GM18519 (cell line): ENCODE measurements around the gene NASP.

Experiments
- ATAC-seq: cut with Tn5 transposase; IDR thresholded peaks from one replicate; pipeline ENCODE4 v1.9.1; 2021; ENCODE audit warnings: mild to moderate bottlenecking, moderate library complexity; ENCODE audit not compliant: unreplicated experiment, low FRiP score

Gene NASP

DNA sequence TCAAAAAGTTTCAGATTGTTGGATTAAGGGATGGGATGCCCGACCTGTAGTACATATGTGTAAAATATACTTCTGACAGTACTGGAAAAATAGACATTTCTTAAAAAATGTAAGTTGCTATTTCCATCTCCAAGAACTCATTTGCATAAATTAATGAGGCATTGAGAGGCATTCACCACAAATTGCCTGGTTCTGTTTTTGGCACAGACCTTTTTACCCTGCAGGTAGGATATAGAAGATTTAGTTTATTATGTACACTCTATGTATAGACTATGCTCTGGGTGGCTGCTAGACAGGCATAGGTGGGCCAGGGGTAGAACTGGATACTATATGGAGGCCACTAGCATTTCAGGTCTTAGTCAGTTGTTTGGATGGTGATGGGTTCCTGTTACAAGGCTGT is 32.0 kb downstream of the NASP start:
- no peak for ATAC-seq

DNA sequence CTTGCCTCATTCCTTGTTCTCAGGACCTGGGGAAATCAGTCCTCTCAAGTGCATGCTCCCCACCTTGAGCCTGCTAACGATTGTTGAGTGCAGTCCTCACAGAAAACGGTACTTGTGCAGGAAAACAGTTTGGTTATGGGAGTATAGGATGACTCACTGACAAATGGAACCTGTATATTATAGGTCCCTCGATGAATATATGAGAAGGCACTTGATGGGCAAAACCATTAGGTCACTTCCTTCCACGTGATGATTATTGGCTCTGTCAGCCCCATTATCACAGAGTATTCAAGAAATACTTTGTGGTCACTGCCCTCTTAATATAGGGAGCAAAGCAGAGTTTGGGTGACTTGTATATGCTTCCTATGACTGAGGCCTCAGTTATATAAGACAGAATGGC is 33.8 kb downstream of the NASP start:
- no peak for ATAC-seq

DNA sequence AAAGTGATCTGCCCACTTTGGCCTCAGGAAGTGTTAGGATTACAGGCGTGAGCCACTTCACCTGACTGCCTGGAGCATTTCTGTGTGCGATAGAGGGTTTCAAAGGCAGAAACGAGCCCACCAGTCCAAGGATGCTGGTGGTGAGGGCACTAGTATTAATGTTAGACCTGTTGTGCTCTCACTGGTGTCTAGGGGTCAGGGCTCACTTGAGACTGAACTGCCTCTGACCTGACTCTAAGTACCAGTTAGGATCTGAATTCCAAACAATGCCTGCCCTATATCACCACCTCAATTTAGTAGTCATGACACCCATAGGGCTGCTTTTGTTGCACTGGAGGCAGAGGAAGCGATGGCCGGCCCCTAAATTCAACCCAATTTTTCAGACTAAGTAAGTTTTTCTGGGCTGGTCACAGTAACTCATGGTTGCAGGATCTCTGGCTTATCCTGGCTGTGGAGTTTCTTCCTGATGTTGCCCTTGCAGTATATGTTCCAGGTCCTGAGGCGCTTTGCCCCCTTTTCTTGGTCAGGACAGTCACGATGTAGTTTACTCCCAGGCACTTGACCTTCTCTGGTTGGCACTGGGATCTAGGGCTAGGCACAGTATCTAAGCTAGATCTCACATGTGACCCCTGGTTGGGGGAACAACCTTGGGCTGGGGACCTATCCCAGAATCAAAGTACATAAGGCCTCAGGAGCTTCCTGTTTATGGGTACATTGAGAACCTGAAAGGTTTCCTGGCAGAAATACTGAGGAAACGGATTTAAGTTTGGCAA is 35.5 kb downstream of the NASP start:
- no peak for ATAC-seq

DNA sequence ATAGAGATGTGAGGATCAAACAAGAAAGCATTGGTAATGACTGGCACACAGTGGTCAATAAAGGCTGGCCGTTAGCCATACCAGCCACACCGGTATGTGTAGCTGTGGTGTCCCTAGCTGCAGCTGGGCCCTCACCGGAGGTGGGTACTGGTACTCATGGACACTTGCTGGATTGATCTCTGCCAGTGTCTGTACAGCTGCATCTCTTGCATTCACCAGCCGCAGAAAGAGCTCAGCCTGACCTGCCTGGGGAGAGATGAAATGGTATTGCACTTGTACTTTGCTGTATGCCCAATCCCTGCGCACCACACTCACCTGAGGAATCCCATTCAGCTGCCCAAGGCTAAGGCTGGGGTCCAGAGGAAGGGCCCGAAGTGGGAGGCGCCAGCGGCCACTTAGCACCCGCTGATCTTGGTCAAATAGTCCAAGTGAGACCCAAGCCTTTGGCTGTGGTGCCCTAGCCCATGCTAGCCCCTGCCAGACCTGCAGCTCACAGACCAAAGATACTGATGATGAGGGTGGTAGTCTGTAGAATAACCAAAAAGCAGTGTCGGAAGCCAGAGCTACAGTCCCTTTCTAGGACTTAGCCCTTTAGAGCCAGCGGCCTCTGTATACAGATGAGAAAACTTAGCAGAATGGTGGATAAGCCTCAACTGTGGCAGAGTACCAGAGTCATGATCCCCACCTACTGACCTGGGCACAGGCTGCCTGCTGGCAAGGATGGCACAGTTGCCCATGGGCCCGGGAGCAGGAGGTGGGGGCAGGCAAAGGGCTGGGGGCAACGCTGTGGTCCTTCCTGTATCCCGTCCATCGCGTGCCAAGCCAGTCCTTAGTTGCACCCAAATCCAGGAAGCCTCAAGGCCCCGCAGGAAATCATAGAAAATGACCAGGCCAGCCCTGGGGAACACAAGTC is 37.0 kb downstream of the NASP start:
- no peak for ATAC-seq

DNA sequence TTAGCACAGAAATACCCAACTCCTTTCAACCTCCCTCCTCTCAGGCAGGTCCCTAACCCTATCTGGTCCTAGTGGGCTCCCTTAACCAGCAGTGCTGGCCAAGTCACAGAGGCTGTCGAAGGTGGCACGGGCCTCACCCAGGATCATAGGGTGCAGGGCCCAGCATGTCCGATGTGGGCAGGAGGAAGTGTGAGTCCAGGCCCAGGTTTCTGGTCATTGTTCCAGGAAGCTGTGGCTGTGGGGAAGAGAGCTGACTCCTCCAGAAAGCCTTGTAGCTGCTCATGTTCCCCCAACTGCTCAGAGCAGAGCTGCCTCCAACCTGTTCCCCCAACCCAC is 37.6 kb downstream of the NASP start:
- ATAC-seq = no peak

DNA sequence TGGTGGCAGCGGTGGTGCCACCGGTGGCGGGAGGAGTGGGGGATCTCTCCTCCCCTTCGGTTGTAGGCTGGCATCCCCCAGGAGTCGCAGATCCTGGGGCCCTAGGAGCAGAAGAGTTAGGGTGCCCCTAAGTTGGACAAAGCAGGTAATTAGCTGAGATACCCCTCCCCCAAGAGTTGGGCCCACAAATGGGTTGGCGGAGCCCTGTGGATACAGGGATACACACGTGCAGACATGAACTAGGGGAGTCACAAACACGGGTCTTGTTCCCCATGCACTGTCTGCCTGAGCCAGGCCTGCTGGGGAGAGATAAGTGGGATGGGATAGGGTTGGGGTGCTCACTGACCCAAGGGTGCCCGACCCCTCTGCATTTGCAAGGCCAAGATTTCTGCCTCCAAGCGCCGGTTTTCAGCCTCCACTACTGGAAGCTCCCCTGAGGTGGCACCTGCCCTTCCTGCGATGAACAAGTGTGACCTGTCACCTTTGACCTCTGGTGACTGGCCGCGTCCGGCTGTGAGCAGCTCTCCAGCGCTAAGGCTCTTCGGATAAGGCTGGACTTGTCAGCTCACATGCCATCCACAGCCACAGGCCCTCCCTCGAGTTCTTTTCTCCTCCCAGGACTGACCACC is 38.2 kb downstream of the NASP start:
- ATAC-seq = no peak

DNA sequence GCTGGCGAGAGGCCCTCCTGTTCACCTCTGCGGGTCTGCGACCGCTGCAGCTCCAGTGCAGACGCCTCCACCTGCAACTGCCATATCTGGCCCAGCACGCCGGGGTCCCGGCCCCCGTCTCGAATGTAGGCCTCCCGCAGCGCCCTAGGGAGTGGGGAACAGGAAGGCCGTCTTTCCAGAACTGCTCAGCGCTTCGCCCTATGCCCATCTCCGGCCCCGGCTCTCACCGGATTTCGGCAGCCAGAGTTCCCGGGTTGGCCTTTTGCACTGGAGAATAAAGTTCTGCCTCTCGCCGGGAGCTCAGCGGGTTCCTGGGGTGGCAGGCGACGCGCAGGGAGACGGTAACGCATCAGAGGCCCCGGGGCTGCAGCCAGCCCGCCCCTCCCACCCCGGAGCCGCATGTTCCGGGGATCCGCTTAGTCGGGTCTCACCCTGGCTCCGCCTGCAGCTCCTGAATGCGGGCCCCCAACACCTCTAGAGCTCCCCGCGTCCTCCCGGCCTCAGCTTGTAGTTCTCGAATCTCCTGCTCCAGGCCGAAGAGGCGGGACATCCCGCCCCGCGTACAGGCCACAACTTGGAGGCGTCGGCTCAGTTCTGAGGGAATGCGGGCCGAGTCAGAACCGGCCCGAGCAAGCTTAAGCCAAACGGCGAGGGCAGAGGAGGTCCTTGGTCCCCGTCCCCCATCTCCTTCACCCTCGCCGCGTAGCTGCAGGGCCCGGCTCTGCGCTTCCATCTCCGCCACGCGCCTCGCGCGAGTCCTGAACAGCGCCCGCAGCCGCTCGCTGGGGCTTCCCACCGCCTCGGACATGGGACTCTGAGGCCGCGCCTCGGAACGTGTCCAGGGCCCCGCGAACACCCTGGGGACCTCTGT is 38.9 kb downstream of the NASP start:
- ATAC-seq = no peak

DNA sequence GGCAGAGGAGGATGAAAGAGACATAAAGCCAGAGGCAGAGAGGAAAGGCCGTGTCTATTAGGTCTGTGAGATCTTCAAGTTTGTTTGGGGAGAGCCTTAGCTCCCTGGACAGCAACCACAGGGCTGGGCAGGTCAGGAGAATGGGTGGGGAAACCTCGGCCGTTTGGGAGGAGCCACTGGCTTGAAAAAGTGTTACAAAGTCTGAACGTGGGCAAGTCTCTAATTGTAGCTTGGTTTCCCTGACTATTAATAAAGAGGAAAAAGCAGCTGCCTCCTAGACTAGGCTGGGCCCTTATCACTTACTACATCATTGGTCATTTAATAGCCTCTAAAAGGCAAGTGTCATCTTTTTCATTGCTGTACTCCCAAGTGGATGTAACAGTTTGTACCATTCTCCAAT is 40.1 kb downstream of the NASP start, which contains the start of gene CCDC17:
CCDC17 (minus strand) TSS at position 83 of the 400 bp plus-strand sequence. CDS start 145 bp downstream, outside the sequence.
- no peak for ATAC-seq

DNA sequence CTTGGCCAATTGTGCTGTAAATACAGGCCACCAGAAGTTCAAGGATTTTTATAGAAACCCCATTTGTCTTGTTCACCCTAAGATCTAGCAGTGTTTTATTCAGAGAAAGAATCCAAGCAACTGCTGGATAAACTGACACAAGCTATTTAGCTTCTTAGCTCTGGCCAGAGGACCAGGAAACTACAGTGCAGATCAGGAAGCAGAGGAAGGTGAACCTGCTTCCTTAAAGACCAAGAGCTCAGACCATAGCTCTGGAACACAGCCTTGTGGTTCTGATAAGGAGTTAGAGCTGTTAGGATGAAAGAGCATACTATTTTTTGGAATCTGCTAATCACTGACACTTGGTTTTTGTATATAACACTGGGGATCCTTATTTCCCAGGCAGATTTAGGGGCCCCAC is 45.2 kb downstream of the NASP start:
- no peak for ATAC-seq

DNA sequence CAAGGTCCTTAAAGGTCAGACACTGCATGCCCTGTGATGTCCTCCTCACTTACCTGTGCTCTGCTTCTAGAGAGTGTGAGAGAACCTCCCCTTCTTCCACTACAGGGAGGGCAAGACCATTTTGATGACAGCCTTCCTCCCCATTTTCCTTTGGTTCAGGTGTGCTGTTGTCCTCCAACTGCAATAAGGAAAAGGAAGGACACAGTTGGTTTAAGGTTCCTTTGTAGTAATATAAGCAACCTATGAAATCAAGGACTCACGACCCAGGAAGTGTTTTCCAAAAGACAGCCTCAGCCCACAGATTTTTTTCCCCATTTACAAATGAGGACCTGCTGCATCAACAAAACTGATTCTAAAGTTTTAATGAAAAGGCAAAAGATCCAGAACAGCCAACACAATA is 46.6 kb downstream of the NASP start:
- no peak for ATAC-seq

DNA sequence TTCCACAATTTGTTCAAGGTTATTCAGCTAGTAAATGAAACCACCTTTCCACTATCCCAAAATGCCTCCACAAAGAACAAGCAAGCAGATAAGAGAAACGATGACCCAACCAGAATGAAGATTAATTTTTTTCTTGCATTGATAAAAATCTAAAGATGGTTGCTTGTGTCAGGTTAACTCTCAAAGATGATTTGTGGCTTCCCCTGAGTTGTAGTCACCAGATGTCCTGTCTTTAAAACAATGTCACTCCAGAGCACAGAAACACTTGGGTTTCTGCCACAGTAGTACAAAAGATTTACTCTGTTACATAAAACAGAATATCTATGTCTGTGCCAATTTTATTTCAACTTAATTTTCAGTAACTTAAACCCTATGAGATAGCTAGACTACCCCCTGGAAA is 51.4 kb downstream of the NASP start:
- ATAC-seq = no peak

DNA sequence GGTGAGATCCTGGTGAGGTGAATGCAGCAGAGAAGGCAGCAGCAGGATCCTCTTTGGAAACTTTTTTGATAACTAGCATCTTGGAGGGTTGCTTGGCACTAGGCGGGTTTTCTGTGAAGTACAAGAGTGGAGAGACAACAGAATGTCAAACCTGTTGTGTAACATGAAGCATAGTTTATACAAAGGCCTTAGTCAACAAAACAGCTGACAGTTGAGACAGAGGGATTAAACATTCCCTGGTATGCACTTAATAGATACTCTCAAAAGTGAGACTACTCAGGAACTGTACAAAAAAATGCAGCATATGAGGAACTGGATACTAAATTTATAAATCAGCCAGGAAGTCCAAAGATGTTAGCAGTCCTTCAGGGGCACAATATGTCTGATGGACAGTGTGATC is 56.5 kb downstream of the NASP start:
- no peak for ATAC-seq

DNA sequence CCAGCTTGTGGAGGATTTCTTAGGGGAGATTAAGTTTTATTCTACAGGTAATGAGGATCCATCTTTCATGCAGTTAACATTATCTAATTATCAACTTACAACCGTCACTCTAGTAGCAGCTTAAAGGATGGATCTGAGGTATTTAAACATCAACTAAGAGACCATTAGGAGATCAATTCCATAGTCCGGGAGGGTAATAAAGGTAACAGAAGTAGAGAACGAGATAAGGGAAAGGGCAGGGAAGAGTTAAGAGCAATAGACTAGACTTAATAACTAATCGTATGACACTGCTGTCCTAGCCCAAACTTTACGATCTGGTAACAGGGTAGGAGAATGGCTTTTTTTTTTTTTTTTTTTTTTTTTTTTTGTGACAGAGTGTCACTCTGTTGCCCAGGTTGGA is 59.5 kb downstream of the NASP start:
- ATAC-seq = no peak

DNA sequence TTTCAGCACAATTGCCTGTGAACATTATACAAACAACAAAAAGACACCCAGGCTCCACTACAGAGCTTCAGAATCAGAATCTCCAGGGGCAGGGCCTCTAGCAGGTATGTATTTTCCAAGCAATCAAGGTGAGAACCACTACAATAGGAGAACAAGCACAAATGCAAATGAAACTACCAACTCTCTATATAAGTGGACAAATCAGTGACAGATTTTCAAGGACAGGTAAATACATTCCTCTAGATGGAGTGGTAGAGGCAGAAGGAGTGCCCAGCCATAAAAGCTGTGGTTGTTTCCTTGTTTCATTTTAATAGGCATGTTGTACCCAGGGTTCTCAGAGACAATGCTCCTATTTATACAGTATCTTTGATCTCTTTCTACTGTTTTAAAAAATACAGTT is 60.1 kb downstream of the NASP start:
- ATAC-seq = no peak

DNA sequence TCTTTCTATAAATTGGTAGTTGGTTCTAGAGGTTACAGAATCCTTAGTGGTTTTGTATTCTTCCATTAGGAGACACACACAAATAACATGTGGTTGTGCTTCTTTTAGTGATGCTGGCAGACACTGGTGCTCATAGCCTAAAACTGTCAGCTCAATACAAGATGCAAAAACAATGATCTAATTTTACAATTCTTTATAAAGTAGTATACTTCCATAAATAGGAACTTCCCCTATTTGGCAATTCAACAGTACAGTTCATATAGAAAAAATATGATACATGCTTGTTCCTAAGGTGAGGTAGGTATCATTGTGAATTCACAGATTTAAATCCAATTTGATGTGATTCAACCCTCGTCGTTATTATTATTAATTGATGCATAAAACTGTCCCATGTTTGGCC is 60.8 kb downstream of the NASP start:
- no peak for ATAC-seq

DNA sequence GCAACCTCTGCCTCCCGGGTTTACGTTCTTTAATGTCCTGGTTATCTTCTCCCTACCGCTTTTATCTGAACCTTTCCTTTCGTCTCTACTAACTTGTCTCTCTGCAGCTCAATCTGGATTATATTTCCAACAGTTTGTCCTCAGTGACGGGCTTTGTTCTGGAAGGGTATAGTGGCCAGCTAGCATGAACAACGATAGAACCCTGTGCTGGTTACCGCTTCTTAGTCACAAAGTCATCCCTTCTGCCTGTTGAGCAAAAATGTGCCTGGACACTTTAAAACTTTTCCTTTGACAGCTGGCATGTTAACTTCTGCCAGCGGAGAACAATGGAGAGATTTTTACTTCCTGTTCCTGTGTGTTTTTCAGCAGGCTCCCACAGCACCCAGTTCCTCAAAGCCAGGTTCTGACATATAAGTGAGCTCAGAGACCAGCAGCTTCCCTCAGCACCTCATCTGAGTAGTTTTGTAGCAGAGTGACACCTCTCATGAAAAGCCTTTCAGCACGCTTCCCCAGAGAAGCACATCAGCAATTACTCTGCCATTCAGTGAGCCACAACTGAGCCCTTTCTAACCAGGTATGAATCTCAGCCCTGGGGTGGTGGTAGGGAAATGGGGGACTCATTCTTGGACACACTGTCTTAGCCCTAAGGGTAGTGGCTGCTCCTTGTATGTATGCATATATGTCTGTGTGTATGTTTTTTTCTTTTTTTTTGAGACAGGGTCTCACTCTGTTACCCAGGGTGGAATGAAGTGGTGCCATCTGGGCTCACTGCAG is 63.6 kb downstream of the NASP start:
- no peak for ATAC-seq

DNA sequence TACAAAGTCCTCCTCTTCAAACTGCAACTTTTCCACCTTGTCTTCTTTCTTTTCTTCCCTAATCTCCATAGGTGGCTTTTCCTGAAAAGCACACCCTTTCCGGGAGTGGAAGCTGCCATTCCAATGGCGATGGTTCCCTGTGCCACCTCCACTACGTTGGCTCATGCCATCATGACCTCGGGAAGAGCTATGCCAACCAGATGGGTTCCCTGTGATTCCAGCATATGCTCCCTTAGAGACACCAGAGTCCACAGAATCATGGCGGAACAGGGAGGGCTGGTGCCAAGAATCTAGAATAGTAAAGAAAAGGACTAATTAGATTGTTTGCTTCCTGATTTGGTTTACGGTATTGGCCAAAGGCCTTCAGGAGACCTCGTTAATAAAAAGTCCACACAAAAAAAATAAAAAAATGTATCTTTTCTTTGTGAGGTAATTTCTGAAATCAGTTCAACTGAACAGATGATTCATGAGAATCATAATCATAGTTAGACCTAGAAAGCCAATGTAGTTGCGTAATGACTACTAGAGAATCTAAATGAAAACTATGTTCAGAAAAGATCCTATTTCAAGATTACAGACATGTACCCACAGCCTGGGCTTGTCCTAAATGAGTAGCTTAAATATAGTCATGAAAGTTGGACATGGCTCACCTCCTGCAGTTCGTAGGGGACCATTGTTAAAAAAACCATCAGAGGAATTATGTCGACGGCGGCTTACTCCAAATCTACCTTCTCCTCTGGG is 70.9 kb downstream of the NASP start:
- no peak for ATAC-seq

DNA sequence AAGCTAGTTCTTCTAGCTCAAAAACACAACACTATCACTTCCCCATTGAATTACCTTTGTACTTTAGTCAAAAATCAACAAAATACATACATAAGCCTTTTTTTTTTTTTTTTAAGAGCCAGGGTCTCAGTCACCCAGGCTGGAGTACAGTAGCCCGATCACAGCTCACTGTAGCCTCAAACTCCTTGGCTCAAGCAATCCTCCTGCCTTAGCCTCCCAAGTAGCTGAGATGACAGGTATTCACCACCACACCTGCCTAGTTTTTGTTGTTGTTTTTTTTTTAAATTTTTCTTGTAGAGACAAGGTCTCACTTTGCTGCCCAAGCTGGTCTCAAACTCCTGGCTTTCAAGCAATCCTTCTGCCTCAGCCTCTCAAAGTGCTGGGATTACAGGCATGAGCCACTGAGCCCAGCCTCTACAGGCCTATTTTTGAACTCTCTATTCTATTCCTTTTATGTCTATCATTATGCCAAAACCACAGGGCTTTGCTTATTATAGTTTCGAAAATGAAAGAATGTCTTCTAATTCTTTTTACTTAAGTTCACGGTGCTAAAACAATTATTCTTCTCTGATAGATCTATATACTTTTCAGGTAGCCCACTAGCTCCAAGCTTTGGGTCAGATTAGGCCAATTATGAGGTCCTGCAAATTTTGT is 72.9 kb downstream of the NASP start:
- no peak for ATAC-seq

DNA sequence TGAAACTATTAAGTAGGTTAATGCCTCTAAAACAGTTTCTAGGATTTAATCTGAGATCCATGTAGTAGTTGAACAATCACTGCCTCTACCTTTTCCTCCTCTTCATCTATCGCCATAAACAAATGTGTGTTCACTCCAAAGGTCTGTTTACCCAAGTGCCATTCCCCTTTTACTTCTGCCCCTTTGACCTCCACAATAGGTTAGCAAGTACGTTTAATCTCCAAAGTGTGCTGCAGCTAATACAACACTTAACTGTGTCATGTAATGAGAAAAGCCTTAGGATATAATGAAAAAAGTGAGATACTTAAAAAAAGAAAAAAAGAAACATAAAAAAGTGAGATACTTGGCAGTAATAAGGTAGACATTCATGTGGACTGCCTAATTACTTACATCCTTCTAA is 74.3 kb downstream of the NASP start:
- ATAC-seq = no peak
